Thoracic aorta (tissue), 2 donors: ENCODE results near the gene ALG3. TPM values are rescaled to one million over a fixed set of nuclear protein-coding genes. Genes with fewer than 3 reads are reported as not detected.

Source experiments
- ATAC-seq: fragments of 150-250 bp; one replicate; pipeline ENCODE4 v1.8.0; 2017; ENCODE audit warnings: low read depth; ENCODE audit not compliant: insufficient number of reproducible peaks, low FRiP score
- DNase-seq: peaks from one replicate; pipeline ENCODE4 v3.0.0-alpha.2; 2020; ENCODE audit warnings: low spot score
- H3K27ac ChIP-seq, 2 donors: fragments of 200-600 bp; sonication (generic); 1 replicate in 1 of 2; 2 replicates in 1 of 2; pipeline ENCODE4 v1.5.1; 2016; ENCODE audit warnings: mild to moderate bottlenecking in 2 of 2, moderate library complexity in 2 of 2
- H3K27me3 ChIP-seq: fragments of 200-600 bp; sonication (generic); replicated peaks from 2 replicates; pipeline ENCODE4 v1.6.0; 2016; ENCODE audit warnings: mild to moderate bottlenecking; ENCODE audit not compliant: insufficient read depth
- H3K36me3 ChIP-seq: fragments of 200-600 bp; sonication (generic); one replicate; pipeline ENCODE4 v1.5.1; 2016
- H3K4me1 ChIP-seq, 2 donors: fragments of 200-600 bp; sonication (generic); 1 replicate in 1 of 2; 2 replicates in 1 of 2; pipeline versions ENCODE4 v1.5.1 to v1.6.0; 2016; ENCODE audit warnings: low read depth in 2 of 2, mild to moderate bottlenecking in 1 of 2; ENCODE audit not compliant: control insufficient read depth in 1 of 2
- H3K4me3 ChIP-seq: fragments of 200-600 bp; sonication (generic); 2 replicates; pipeline ENCODE4 v1.5.1; 2016; ENCODE audit warnings: mild to moderate bottlenecking
- H3K9me3 ChIP-seq: fragments of 200-600 bp; sonication (generic); 2 replicates; pipeline ENCODE4 v1.5.1; 2016
- total RNA-seq, 2 donors: library from RNA; depleted of rRNA; stranded (reverse); fragments of >200 nt; gene quantifications; one replicate each; pipeline versions ENCODE4 v1.1.0 to v1.2.3, GENCODE V29; 2016
- TF ChIP-seq, protein P1 (sequence below): fragments of 200-600 bp; sonication (generic); IDR thresholded peaks from one replicate; pipeline ENCODE4 v1.5.1; 2019; ENCODE audit warnings: antibody characterized with exemption

The ALG3 gene
- total RNA-seq, 2 donors from 2014 or later = 52.0 to 55.0 TPM

DNA sequence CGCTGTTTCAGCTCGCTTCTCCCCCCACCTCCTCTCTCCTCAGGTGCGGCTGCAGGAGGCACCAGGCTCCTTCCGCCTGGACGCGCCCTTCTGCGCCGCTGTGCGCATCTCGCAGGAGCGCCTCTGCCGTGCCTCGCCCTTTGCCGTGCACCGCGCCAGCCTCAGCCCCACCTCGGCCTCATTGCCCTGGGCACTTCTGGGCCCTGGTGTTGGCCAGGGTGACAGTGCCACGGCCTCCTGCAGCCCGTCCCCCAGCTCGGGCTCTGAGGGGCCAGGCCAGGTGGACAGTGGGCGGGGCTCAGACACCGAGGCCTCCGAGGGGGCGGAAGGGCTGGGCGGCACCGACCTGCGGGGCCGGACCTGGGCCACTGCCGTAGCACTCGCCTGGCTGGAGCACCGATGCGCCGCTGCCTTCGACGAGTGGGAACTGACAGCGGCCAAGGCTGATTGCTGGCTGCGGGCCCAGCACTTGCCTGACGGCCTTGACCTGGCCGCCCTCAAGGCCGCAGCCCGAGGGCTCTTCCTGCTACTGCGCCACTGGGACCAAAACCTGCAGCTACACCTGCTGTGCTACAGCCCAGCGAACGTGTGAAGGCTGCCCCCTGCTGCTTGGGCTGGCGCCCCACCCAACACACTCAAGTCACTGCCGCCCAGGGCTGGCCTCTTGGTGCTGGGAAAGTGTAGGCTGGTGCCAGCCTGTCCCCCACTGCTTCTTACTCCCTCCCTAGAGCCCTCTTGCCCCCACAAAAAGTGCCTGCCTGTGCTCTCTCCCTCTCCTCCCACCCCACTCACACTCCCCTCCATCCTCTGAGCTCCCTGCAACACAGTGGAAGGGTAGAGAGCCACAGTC, 7.1 kb downstream of the ALG3 start:
- TF ChIP-seq, protein P1, sequence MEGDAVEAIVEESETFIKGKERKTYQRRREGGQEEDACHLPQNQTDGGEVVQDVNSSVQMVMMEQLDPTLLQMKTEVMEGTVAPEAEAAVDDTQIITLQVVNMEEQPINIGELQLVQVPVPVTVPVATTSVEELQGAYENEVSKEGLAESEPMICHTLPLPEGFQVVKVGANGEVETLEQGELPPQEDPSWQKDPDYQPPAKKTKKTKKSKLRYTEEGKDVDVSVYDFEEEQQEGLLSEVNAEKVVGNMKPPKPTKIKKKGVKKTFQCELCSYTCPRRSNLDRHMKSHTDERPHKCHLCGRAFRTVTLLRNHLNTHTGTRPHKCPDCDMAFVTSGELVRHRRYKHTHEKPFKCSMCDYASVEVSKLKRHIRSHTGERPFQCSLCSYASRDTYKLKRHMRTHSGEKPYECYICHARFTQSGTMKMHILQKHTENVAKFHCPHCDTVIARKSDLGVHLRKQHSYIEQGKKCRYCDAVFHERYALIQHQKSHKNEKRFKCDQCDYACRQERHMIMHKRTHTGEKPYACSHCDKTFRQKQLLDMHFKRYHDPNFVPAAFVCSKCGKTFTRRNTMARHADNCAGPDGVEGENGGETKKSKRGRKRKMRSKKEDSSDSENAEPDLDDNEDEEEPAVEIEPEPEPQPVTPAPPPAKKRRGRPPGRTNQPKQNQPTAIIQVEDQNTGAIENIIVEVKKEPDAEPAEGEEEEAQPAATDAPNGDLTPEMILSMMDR = no peak
- H3K4me3 ChIP-seq = no peak overlapping the region

DNA sequence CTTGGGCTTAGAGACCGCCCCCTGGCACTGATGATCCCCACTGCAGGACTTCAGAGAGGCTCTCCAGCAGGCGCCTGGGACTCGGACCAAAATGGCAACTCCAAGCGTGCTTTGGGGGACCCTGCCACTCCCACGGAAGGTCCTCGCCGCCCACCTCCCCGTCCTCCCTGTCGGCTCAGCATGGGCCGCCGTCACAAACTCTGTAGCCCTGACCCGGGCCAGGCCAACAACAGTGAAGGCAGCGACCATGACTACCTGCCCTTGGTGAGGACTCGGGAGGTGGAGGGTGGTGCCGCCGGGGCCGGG, 7.7 kb downstream of the ALG3 start:
- no peak for DNase-seq
- TF ChIP-seq, protein P1 = no peak
- H3K4me3 ChIP-seq = no peak overlapping the region
- ATAC-seq = no peak
- no peak overlapping the region for H3K27ac ChIP-seq
- no peaks in the 10 kb centered on the region for H3K4me1 ChIP-seq
- H3K27me3 ChIP-seq = no peaks in the 10 kb centered on the region
- peaks cover 33% of the 10 kb centered on the region for H3K36me3 ChIP-seq
- H3K9me3 ChIP-seq = no peaks in the 10 kb centered on the region

More for the DNA sequence above, 7.1 kb downstream of the ALG3 start:
- ATAC-seq = no peak
- no peaks in the 10 kb centered on the region for H3K4me1 ChIP-seq
- no peaks in the 10 kb centered on the region for H3K9me3 ChIP-seq
- H3K36me3 ChIP-seq = peaks cover 33% of the 10 kb centered on the region
- no peak for DNase-seq
- H3K27me3 ChIP-seq = no peaks in the 10 kb centered on the region
- no peak overlapping the region for H3K27ac ChIP-seq

DNA sequence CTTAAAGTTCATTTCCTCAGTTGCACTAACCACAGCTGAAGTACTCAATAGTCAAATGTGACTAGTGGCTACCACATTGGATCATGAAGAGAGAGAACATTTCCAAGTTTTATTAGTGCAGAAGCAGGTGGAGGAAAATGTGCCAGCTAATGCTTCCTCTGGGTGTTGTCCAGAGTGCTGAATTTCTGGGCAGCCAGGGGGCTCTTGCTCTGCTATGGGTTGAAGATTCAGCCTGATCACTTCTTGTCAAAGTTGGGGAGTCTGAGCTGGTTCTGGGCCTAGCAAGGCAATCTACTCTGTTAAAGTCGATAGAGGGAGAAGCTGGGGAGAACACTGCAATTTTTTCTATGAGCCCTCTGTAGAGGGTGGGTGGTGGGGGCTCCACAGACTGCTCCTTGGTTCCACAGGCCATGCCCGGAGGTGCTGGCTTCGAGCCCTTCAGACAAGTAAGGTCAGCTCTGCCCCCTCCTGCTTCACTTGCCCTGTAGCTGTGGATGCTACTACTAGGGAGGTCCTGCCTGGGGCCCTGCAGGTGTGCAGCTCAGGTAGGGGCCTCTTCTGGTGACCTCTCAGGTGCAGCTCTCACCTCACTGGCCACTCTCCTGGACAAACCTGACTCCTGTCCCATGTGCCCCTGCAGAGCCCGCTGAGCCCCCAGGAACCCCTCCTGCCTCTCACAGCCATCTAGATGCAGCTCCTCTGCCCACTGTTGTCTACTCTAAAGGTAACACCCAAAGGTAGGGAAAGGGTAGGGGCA, 8.2 kb downstream of the ALG3 start:
- ATAC-seq = no peak
- Histone ChIP-seq H3K4me1 (no peaks in the 10 kb centered on the region), H3K4me3 (no peak overlapping the region), H3K27ac (no peak overlapping the region), H3K36me3 (peaks cover 32% of the 10 kb centered on the region), H3K27me3 (no peaks in the 10 kb centered on the region), H3K9me3 (no peaks in the 10 kb centered on the region)
- no peak for DNase-seq
- TF ChIP-seq, protein P1 = no peak

DNA sequence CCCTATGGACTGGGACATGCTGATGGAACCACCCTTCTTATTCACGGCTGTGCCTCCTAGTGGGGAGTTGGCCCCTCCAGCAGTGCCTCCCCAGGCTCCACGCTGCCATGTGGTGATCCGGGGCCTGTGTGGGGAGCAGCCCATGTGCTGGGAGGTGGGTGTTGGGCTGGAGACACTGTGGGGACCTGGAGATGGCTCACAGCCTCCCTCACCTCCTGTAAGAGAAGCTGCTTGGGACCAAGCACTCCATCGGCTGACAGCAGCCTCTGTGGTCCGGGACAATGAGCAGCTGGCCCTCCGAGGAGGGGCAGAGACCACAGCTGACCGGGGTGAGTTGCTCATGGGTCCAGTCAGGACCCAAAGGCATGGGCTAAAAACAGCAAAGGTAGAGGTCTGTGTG, 9.1 kb downstream of the ALG3 start:
- Histone ChIP-seq H3K36me3 (peaks cover 25% of the 10 kb centered on the region), H3K27me3 (no peaks in the 10 kb centered on the region), H3K9me3 (no peaks in the 10 kb centered on the region), H3K4me3 (no peak overlapping the region), H3K27ac (no peak overlapping the region), H3K4me1 (no peaks in the 10 kb centered on the region)
- ATAC-seq (no peak), DNase-seq (no peak)
- TF ChIP-seq, protein P1 = no peak

DNA sequence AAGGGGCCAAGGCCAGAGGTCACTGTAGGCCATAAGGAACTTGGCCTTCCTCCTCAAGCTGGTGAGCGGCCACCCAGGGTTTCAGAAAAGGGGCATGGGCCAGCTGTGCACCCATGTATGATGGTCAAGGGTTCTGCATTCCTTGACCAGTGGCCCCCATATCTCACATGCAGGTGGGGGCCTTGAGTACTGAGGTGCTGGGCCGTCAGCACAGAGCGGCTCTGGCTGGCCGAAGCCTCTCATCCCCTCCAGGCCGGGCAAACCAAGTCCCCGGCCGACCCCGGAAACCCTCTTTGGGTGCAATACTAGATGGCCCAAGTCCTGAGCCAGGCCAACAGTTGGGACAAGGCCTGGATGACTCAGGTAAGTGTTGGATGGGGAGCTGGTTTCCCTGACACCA, 9.5 kb downstream of the ALG3 start:
- H3K4me3 ChIP-seq = no peak overlapping the region
- peaks cover 20% of the 10 kb centered on the region for H3K36me3 ChIP-seq
- H3K4me1 ChIP-seq = no peaks in the 10 kb centered on the region
- no peaks in the 10 kb centered on the region for H3K27me3 ChIP-seq
- H3K27ac ChIP-seq = no peak overlapping the region
- H3K9me3 ChIP-seq = no peaks in the 10 kb centered on the region
- ATAC-seq (no peak), DNase-seq (no peak)
- TF ChIP-seq, protein P1 = no peak
